HG03432 (cell line): ENCODE data around the gene MRPL39.

ENCODE experiments used
- ATAC-seq: cut with Tn5 transposase; IDR thresholded peaks from one replicate; pipeline ENCODE4 v1.9.1; 2021; ENCODE audit warnings: mild to moderate bottlenecking, moderate library complexity; ENCODE audit not compliant: unreplicated experiment

Gene MRPL39

GRCh38 chr21:25615880-25616279 lies 8.6 kb upstream of the MRPL39 start:
- ATAC-seq = no peak

GRCh38 chr21:25614441-25614840 lies 7.2 kb upstream of the MRPL39 start:
- ATAC-seq = no peak

- ATAC-seq = peak; percentile 78
These were observed 910 bp upstream of the MRPL39 start for GRCh38 chr21:25608044-25608737.

- no peak for ATAC-seq
These were observed 17.4 kb downstream of the MRPL39 start for GRCh38 chr21:25589887-25590286.

- ATAC-seq = no peak
These were observed 20.5 kb downstream of the MRPL39 start for GRCh38 chr21:25586791-25587190.

- no peak for ATAC-seq
These were observed 21.0 kb downstream of the MRPL39 start for GRCh38 chr21:25586326-25586725.

GRCh38 chr21:25584833-25585676 lies 22.2 kb downstream of the MRPL39 start:
- ATAC-seq = no peak

GRCh38 chr21:25583370-25584130 lies 23.7 kb downstream of the MRPL39 start:
- ATAC-seq = no peak

- no peak for ATAC-seq
These were observed 24.4 kb downstream of the MRPL39 start for GRCh38 chr21:25582888-25583287.

GRCh38 chr21:25582164-25582790 lies 25.0 kb downstream of the MRPL39 start:
- no peak for ATAC-seq

- no peak for ATAC-seq
These were observed 25.7 kb downstream of the MRPL39 start for GRCh38 chr21:25581582-25581981.

- no peak for ATAC-seq
These were observed 26.4 kb downstream of the MRPL39 start for GRCh38 chr21:25580912-25581260.

- no peak for ATAC-seq
These were observed 27.9 kb downstream of the MRPL39 start for GRCh38 chr21:25579226-25580013.

- ATAC-seq = peak; percentile 34
These were observed 29.0 kb downstream of the MRPL39 start for GRCh38 chr21:25578056-25578961.

GRCh38 chr21:25577424-25578055 lies 29.7 kb downstream of the MRPL39 start:
- peak; percentile 7 for ATAC-seq

- ATAC-seq = peak; percentile 22
These were observed 33.7 kb downstream of the MRPL39 start for GRCh38 chr21:25573409-25574206.

GRCh38 chr21:25572861-25573310 lies 34.4 kb downstream of the MRPL39 start:
- peak; percentile 48 for ATAC-seq

- no peak for ATAC-seq
These were observed 35.6 kb downstream of the MRPL39 start for GRCh38 chr21:25571726-25572121.
